HepG2 (cell line): ENCODE measurements around the gene THEM4. TPM values are rescaled to one million over a fixed set of nuclear protein-coding genes. Genes with fewer than 3 reads are reported as not detected.

Experiments
- ATAC-seq: fragments of 200-7000 bp; cut with Tn5 transposase; 3 replicates; pipeline ENCODE4 v1.9.1; 2020; ENCODE audit warnings: mild to moderate bottlenecking, moderate library complexity
- BruUV-seq: library from RNA; stranded (reverse); fragments of 400-500 nt; replicated peaks from 2 replicates; lab custom pipeline; 2021; lab: Mats Ljungman, UMichigan
- CTCF ChIA-PET: fragments of 300-600 bp; formaldehyde crosslinking; extraction: SDS; loops from one replicate; lab custom pipeline; 2021; ENCODE audit warnings: low total read pairs, inconsistent platforms, low intra/inter-chr PET ratio; lab: Yijun Ruan, JAX
- POLR2A ChIA-PET: fragments of 350-600 bp; sonication (Branson Sonifier 250); formaldehyde crosslinking; loops from one replicate; lab custom pipeline; 2020; ENCODE audit warnings: antibody characterized with exemption, inconsistent platforms; lab: Yijun Ruan, JAX
- DNase-seq: peaks from one replicate; pipeline ENCODE4 v3.0.0-alpha.2; 2015; ENCODE audit warnings: low spot score
- FAIRE-seq: peaks from 3 replicates; lab custom pipeline; 2011; peaks lifted over from hg19 to GRCh38; lab: Jason Lieb, UNC
- H2AFZ ChIP-seq: one replicate; pipeline ENCODE4 v1.6.1; 2011; ENCODE audit warnings: low read length, inconsistent platforms
- H3K27ac ChIP-seq: fragments of 300-600 bp; 3 replicates; pipeline ENCODE4 v1.8.0; 2011; ENCODE audit warnings: mixed run types, mild to moderate bottlenecking, mixed read lengths, low read length, inconsistent platforms; ENCODE audit not compliant: insufficient read depth; ENCODE audit errors: extremely low read length
- H3K27me3 ChIP-seq, 2 experiments: fragments of 200-600 bp in 1 of 2; 2 replicates in 1 of 2; 3 replicates in 1 of 2; pipeline versions ENCODE4 v1.6.0 to v1.8.0; 2011; ENCODE audit warnings: low read length in 2 of 2, mild to moderate bottlenecking in 2 of 2, moderate library complexity in 2 of 2, inconsistent platforms in 1 of 2; ENCODE audit not compliant: insufficient read depth in 2 of 2, control insufficient read depth in 1 of 2
- H3K36me3 ChIP-seq, 2 experiments: fragments of 200-600 bp in 1 of 2; replicated peaks in 1 of 2; 2 replicates in 1 of 2; 3 replicates in 1 of 2; pipeline versions ENCODE4 v1.5.1 to v1.8.0; 2011; ENCODE audit warnings: low read length in 2 of 2, inconsistent platforms in 1 of 2; ENCODE audit not compliant: insufficient read depth in 2 of 2, control insufficient read depth in 1 of 2
- H3K4me1 ChIP-seq: 2 replicates; pipeline ENCODE4 v1.5.1; 2012; ENCODE audit warnings: low read length, inconsistent platforms; ENCODE audit not compliant: insufficient read depth
- H3K4me2 ChIP-seq: 2 replicates; pipeline ENCODE4 v1.6.0; 2011; ENCODE audit warnings: low read depth, low read length, inconsistent platforms
- H3K4me3 ChIP-seq, 3 experiments: fragments of 200-600 bp in 1 of 3; sonication (generic), shearing (Covaris generic) in 1 of 3; replicated peaks in 1 of 3; 2 replicates each; pipeline ENCODE4 v1.5.1; 2011 to 2016; ENCODE audit warnings: low read length in 3 of 3, inconsistent platforms in 2 of 3, low read depth in 2 of 3, mild to moderate bottlenecking in 2 of 3, control low read depth in 1 of 3, mixed read lengths in 1 of 3; ENCODE audit not compliant: insufficient read depth in 1 of 3
- H3K79me2 ChIP-seq: one replicate; pipeline ENCODE4 v1.6.1; 2011; ENCODE audit warnings: low read length, inconsistent platforms; ENCODE audit not compliant: insufficient read depth
- H3K9ac ChIP-seq: 2 replicates; pipeline ENCODE4 v1.6.0; 2011; ENCODE audit warnings: mild to moderate bottlenecking, low read depth, low read length, inconsistent platforms; ENCODE audit not compliant: insufficient read depth
- H3K9me3 ChIP-seq: 2 replicates; pipeline ENCODE4 v1.5.1; 2012; ENCODE audit warnings: mild to moderate bottlenecking, low read length
- H4K20me1 ChIP-seq: 2 replicates; pipeline ENCODE4 v1.6.0; 2011; ENCODE audit warnings: inconsistent platforms, mild to moderate bottlenecking, low read length, moderate library complexity; ENCODE audit not compliant: insufficient read depth
- EP300 ChIP-seq, 3 experiments: sonication (generic) in 1 of 3; formaldehyde crosslinking in 1 of 3; IDR thresholded peaks; 2 replicates each; pipeline versions ENCODE4 v1.5.1 to v1.6.1; 2011 to 2020; ENCODE audit warnings: low read depth in 2 of 3, low read length in 2 of 3, borderline replicate concordance in 1 of 3, improper control_type of control experiment in 1 of 3, mild to moderate bottlenecking in 1 of 3, missing genetic modification reagents in 1 of 3, moderate library complexity in 1 of 3
- GPN1 ChIP-seq: sonication (generic); formaldehyde crosslinking; IDR thresholded peaks from 2 replicates; pipeline ENCODE4 v1.5.1; 2020; ENCODE audit warnings: missing genetic modification reagents, borderline replicate concordance
- HNRNPUL1 ChIP-seq: fragments of 200-400 bp; formaldehyde crosslinking; IDR thresholded peaks from 2 replicates; pipeline ENCODE4 v1.6.1; 2017; ENCODE audit warnings: low read depth, mild to moderate bottlenecking, low read length, moderate library complexity
- MIER2 ChIP-seq: IDR thresholded peaks from 2 replicates; pipeline ENCODE4 v1.6.1; 2016; ENCODE audit warnings: missing biosample characterization, missing genetic modification reagents
- NR2C2 ChIP-seq: sonication (generic); formaldehyde crosslinking; IDR thresholded peaks from 2 replicates; pipeline ENCODE4 v1.4.0; 2020; ENCODE audit warnings: missing genetic modification reagents, mild to moderate bottlenecking, moderate library complexity, borderline replicate concordance
- PLRG1 ChIP-seq: fragments of 450-650 bp; conservative IDR thresholded peaks from 2 replicates; pipeline ENCODE4 v1.6.1; 2016
- ZNF468 ChIP-seq: sonication (generic); formaldehyde crosslinking; IDR thresholded peaks from 2 replicates; pipeline ENCODE4 v1.8.0; 2022; ENCODE audit warnings: mild to moderate bottlenecking, moderate library complexity, missing genetic modification reagents
- ZNF615 ChIP-seq: sonication (generic); formaldehyde crosslinking; IDR thresholded peaks from 2 replicates; pipeline ENCODE4 v1.5.0; 2020; ENCODE audit warnings: mild to moderate bottlenecking, missing genetic modification reagents, borderline replicate concordance
- ZNF703 ChIP-seq: sonication (generic); formaldehyde crosslinking; IDR thresholded peaks from 2 replicates; pipeline ENCODE4 v1.5.1; 2020; ENCODE audit warnings: missing genetic modification reagents, mild to moderate bottlenecking, moderate library complexity, borderline replicate concordance
- ZNF776 ChIP-seq: sonication (generic); formaldehyde crosslinking; IDR thresholded peaks from 2 replicates; pipeline ENCODE4 v1.4.0; 2020; ENCODE audit warnings: mild to moderate bottlenecking, missing genetic modification reagents
- WGBS: methylation state at CpG from one replicate; pipeline ENCODE4 v1.1.6; 2017; ENCODE audit warnings: low lambda C conversion rate; 5-methylcytosine and 5-hydroxymethylcytosine counted together
- in situ Hi-C: cut with HindIII; loops from 2 replicates; pipeline ENCODE4 v1.10.0; 2017; ENCODE audit warnings: low pct_unique_long_range_greater_than_20kb; ENCODE audit not compliant: extremely low pct_ligation_motif_present
- intact Hi-C: fragments of 100-400 bp; cut with micrococcal nuclease; formaldehyde crosslinking; loops from one replicate; pipeline ENCODE4 v1.10.0; 2022; ENCODE audit not compliant: unreplicated experiment
- polyA plus RNA-seq, 8 experiments: library from polyadenylated mRNA; depleted of rRNA in 3 of 8; stranded (reverse) in 7 of 8; unstranded in 1 of 8; fragments of >200 nt; fragmentation: Illumina TruSeq in 4 of 8; extraction: Trizol in 4 of 8; gene quantifications; 2 replicates each; pipeline versions ENCODE4 v1.2.1 to v1.2.3, GENCODE V29; 2011 to 2016; ENCODE audit warnings: low read depth in 4 of 8, missing spikeins in 1 of 8, mixed read lengths in 1 of 8; ENCODE audit not compliant: insufficient read depth in 1 of 8
- total RNA-seq, 5 experiments: library from RNA; depleted of rRNA; stranded (reverse); fragments of >200 nt; fragmentation: Illumina TruSeq; extraction: Trizol; gene quantifications; 2 replicates each; pipeline ENCODE4 v1.2.3, GENCODE V29; 2016; ENCODE audit warnings: low read depth in 1 of 5
- TF ChIP-seq, protein P1 (sequence below): sonication (generic); formaldehyde crosslinking; IDR thresholded peaks from 2 replicates; pipeline ENCODE4 v1.9.0; 2022; ENCODE audit warnings: missing genetic modification reagents, mild to moderate bottlenecking, borderline replicate concordance
- TF ChIP-seq, protein P2 (sequence below): IDR thresholded peaks from 2 replicates; pipeline ENCODE4 v1.6.1; 2018; ENCODE audit warnings: missing genetic modification reagents, mild to moderate bottlenecking, missing compliant biosample characterization
- TF ChIP-seq, protein P3 (sequence below): sonication (generic); formaldehyde crosslinking; IDR thresholded peaks from 2 replicates; pipeline ENCODE4 v1.4.0; 2020; ENCODE audit warnings: missing genetic modification reagents, borderline replicate concordance

Gene THEM4
- total and polyA plus RNA-seq, 2 of the 13 experiments (the other 11 are each of a cell fraction or from before 2014, with no cell fraction given): 10.9 to 13.9 TPM

DNA sequence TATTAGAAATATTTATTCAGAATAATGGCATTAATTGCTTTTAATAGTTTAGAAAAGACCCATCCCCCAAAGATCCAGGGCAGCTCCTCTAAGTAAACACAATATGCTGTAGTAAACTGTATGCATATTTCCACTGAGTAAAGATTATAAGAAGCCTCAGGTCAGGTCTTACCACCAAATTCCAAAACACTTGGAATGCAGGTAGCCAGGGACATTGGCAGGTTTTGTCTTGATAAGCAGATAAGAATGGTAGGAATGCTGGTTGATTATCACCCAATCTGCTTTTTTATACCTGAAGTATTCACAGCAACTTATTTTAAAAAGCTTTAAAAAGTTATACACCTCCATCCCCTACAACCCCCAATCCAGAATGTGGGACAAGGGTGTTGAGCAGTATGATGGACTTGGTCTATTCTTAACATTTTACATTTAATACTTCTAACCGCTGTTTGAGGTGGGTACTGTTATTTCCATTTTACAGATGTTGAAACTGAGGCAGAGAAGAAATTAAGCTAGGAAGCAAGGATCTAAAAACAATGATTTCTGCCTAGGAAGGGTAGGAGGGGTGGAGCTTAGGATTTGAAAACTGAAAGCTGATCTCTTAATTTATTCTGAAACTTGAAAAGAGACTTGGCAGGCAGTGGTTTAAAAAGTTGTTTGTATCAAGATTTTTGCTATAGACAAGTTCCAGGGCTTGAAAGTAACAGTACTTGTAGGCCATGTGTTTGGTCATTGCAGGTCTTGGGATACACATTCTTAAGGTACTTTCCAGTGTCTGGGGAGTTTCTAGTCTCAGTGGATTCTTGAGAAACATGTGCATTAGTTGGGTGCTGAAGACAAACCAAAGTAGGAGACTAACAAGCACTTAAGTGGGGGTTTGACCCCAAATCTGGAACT lies 15.6 kb upstream of the THEM4 start:
- intact Hi-C loops: no loop called here
- H3K4me1 ChIP-seq: peaks cover 8% of the 10 kb centered on the region
- no peak overlapping the region for H3K9ac ChIP-seq
- no peak for FAIRE-seq
- H4K20me1 ChIP-seq: no peaks in the 10 kb centered on the region
- no peaks in the 10 kb centered on the region for H3K27me3 ChIP-seq
- H3K36me3 ChIP-seq: no peaks in the 10 kb centered on the region
- no peak overlapping the region for H3K4me3 ChIP-seq
- POLR2A ChIA-PET: no interaction called here
- H3K27ac ChIP-seq: no peak overlapping the region
- TF ChIP-seq, protein P1, sequence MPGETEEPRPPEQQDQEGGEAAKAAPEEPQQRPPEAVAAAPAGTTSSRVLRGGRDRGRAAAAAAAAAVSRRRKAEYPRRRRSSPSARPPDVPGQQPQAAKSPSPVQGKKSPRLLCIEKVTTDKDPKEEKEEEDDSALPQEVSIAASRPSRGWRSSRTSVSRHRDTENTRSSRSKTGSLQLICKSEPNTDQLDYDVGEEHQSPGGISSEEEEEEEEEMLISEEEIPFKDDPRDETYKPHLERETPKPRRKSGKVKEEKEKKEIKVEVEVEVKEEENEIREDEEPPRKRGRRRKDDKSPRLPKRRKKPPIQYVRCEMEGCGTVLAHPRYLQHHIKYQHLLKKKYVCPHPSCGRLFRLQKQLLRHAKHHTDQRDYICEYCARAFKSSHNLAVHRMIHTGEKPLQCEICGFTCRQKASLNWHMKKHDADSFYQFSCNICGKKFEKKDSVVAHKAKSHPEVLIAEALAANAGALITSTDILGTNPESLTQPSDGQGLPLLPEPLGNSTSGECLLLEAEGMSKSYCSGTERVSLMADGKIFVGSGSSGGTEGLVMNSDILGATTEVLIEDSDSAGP: no peak
- no peak for TF ChIP-seq NR2C2 (CRISPR knock-in tag)
- no peak for TF ChIP-seq EP300 (IDR thresholded peaks at IDR 0.05; ENCODE audit: low read depth in 2 of 2, low read length in 2 of 2)
- no peak for TF ChIP-seq EP300 (CRISPR knock-in tag; IDR thresholded peaks at IDR 0.05; ENCODE audit: borderline replicate concordance)
- TF ChIP-seq, protein P2, sequence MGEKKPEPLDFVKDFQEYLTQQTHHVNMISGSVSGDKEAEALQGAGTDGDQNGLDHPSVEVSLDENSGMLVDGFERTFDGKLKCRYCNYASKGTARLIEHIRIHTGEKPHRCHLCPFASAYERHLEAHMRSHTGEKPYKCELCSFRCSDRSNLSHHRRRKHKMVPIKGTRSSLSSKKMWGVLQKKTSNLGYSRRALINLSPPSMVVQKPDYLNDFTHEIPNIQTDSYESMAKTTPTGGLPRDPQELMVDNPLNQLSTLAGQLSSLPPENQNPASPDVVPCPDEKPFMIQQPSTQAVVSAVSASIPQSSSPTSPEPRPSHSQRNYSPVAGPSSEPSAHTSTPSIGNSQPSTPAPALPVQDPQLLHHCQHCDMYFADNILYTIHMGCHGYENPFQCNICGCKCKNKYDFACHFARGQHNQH (CRISPR knock-in tag): no peak
- TF ChIP-seq ZNF703 (CRISPR knock-in tag): no peak
- TF ChIP-seq MIER2 (CRISPR knock-in tag): no peak
- no peak for TF ChIP-seq ZNF615 (CRISPR knock-in tag)
- no peak for TF ChIP-seq HNRNPUL1
- no peak for TF ChIP-seq ZNF776 (CRISPR knock-in tag)
- TF ChIP-seq ZNF468 (CRISPR knock-in tag): no peak
- TF ChIP-seq PLRG1: no peak
- TF ChIP-seq GPN1: no peak
- TF ChIP-seq, protein P3, sequence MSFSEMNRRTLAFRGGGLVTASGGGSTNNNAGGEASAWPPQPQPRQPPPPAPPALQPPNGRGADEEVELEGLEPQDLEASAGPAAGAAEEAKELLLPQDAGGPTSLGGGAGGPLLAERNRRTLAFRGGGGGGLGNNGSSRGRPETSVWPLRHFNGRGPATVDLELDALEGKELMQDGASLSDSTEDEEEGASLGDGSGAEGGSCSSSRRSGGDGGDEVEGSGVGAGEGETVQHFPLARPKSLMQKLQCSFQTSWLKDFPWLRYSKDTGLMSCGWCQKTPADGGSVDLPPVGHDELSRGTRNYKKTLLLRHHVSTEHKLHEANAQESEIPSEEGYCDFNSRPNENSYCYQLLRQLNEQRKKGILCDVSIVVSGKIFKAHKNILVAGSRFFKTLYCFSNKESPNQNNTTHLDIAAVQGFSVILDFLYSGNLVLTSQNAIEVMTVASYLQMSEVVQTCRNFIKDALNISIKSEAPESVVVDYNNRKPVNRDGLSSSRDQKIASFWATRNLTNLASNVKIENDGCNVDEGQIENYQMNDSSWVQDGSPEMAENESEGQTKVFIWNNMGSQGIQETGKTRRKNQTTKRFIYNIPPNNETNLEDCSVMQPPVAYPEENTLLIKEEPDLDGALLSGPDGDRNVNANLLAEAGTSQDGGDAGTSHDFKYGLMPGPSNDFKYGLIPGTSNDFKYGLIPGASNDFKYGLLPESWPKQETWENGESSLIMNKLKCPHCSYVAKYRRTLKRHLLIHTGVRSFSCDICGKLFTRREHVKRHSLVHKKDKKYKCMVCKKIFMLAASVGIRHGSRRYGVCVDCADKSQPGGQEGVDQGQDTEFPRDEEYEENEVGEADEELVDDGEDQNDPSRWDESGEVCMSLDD (CRISPR knock-in tag): no peak
- TF ChIP-seq, all 625 proteins: peak for 0
- DNase-seq (no peak), ATAC-seq (no peak)
- H2AFZ ChIP-seq: no peak overlapping the region
- CTCF ChIA-PET: no interaction called here
- no peak overlapping the region for H3K4me2 ChIP-seq
- 44% methylated on average over 1 of the region's 1 CpG for WGBS
- no peaks in the 10 kb centered on the region for H3K9me3 ChIP-seq
- in situ Hi-C loops: no loop called here
- no peaks in the 10 kb centered on the region for H3K79me2 ChIP-seq
- BruUV-seq: no TSS peak
